ENCODE data around the gene HPGDS. TPM values are rescaled to one million over a fixed set of nuclear protein-coding genes. Genes with fewer than 3 reads are reported as not detected.
"Not testable (repeated sequence)": the region's sequence is repeated elsewhere in the genome, so short reads cannot be mapped to it uniquely, and the experiment has no call there.

HPGDS gene
- not detected in 2 replicates for total RNA-seq

DNA sequence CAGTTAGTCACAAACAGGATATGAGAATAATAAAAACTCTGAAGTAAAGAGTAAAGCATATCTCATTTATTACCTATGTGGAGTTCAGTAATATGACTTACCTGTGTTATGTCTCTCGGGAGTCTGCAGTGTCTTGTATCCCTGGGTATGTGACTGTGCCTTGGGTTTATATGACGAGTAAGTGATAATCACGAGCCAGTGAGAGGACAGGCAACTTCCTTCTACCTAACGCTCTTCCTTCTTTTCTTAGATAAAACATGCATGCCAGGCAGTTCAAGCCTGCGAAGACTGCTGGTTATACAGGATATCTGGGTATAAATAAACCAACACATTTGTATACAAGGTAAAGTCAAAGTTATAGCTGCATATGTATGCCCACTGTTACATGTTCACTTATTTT lies at the start of gene HPGDS:
Gene HPGDS (minus strand): TSS at position 143 of the 400 bp plus-strand sequence. CDS start 8,207 bp downstream, outside the sequence.
- H3K36me3 ChIP-seq (ENCODE audit: control insufficient read depth, insufficient read depth, low read length) = no peaks in the 10 kb centered on the region
- TF ChIP-seq, protein P1, sequence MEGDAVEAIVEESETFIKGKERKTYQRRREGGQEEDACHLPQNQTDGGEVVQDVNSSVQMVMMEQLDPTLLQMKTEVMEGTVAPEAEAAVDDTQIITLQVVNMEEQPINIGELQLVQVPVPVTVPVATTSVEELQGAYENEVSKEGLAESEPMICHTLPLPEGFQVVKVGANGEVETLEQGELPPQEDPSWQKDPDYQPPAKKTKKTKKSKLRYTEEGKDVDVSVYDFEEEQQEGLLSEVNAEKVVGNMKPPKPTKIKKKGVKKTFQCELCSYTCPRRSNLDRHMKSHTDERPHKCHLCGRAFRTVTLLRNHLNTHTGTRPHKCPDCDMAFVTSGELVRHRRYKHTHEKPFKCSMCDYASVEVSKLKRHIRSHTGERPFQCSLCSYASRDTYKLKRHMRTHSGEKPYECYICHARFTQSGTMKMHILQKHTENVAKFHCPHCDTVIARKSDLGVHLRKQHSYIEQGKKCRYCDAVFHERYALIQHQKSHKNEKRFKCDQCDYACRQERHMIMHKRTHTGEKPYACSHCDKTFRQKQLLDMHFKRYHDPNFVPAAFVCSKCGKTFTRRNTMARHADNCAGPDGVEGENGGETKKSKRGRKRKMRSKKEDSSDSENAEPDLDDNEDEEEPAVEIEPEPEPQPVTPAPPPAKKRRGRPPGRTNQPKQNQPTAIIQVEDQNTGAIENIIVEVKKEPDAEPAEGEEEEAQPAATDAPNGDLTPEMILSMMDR (IDR thresholded peaks at IDR 0.05; ENCODE audit: insufficient read depth, low read length, severe bottlenecking) = no peak
- no peak within 1 kb of the TSS for H3K4me3 ChIP-seq (ENCODE audit: low read depth, low read length)
- no peaks in the 10 kb centered on the region for H3K27me3 ChIP-seq (ENCODE audit: control insufficient read depth, insufficient read depth, low read length)
- peak; percentile 36 for FAIRE-seq
- no peak for DNase-seq (ENCODE audit: low read depth)

DNA sequence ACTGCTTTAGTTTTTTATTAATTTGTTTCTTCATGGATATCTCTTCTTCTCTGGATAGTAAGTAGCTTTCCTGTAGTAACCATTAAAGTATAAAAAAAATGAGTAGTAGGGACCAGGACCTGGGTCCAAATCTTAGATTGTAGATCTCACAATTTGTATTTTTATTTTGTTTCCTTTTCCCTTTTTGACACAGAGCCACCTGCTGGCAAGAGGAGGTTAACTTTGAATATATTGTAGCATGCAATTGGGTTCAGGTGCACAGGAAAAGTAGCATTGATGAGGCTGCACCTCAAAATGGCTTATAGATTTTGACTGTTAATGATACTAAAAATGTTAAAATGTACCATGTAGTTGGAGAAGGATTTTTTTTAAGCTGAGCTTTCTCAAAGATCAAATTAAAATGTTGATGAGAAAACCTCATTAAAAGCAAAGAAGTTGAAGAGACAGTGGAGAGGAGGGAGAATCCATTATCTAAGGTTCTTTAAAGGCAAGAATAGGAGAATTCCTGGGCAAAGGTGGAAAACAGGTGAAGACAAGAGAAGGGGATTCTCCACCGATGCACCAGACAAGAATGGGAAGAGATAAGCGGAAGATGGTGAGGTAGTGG lies 48.3 kb upstream of the HPGDS start:
- no peak for FAIRE-seq
- Histone ChIP-seq H3K4me3 (ENCODE audit: low read depth, low read length) (no peak overlapping the region), H3K36me3 (ENCODE audit: control insufficient read depth, insufficient read depth, low read length) (no peaks in the 10 kb centered on the region), H3K27me3 (ENCODE audit: control insufficient read depth, insufficient read depth, low read length) (no peaks in the 10 kb centered on the region)
- TF ChIP-seq, protein P1 (IDR thresholded peaks at IDR 0.05; ENCODE audit: insufficient read depth, low read length, severe bottlenecking) = peak; percentile 43
- DNase-seq (ENCODE audit: low read depth) = no peak

DNA sequence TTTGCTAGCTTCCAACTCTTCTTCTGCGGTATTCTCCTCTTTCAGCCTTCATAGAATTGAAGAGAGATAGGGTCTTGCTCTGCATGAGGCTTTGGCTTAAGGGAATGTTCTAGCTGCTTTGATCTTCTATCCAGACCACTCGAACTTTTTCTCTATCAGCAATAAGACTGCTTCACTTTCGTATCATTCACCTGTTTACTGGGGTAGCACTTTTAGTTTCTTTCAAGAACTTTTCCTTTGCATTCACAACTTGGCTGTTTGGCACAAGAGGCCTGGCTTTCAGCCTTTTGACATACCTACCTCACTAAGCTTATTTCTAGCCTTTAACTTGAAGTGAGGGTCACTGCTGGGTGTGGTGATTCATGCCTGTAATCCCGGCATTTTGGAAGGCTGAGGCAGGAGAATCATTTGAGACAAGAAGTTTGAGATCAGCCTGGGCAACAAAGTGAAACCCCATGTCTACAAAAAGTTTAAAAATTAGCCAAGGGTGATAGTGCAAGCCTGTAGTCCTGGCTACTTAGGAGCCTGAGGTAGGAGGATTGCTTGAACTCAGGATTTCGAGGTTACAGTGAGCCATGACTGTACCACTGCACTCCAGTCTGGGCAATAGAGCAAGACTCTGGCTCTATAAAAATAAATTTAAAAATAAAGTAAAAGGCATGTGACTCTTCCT lies 47.1 kb upstream of the HPGDS start:
- FAIRE-seq = no peak
- no peak overlapping the region for H3K4me3 ChIP-seq (ENCODE audit: low read depth, low read length)
- no peaks in the 10 kb centered on the region for H3K27me3 ChIP-seq (ENCODE audit: control insufficient read depth, insufficient read depth, low read length)
- no peak for DNase-seq (ENCODE audit: low read depth)
- TF ChIP-seq, protein P1 (IDR thresholded peaks at IDR 0.05; ENCODE audit: insufficient read depth, low read length, severe bottlenecking) = no peak
- no peaks in the 10 kb centered on the region for H3K36me3 ChIP-seq (ENCODE audit: control insufficient read depth, insufficient read depth, low read length)

DNA sequence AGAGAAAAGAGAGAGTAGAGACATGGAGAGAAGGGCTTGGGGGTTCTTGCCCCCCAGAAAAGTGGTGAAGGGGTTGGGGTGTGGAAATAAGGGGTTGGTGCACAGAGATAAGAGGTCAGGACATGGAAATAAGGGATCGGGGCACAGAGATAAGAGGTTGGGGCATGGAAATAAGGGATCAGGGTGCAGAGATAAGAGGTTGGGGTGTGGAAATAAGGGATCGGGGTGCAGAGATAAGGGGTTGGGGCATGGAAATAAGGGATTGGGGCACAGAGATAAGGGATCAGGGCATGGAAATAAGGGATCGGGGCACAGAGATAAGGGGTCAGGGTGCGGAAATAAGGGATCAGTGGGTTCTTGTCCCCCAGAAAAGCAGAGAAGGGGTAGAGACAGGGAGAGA lies 45.3 kb upstream of the HPGDS start:
- not testable (repeated sequence) for H3K36me3 ChIP-seq (ENCODE audit: control insufficient read depth, insufficient read depth, low read length); DNase-seq (ENCODE audit: low read depth); H3K4me3 ChIP-seq (ENCODE audit: low read depth, low read length); H3K27me3 ChIP-seq (ENCODE audit: control insufficient read depth, insufficient read depth, low read length); FAIRE-seq

DNA sequence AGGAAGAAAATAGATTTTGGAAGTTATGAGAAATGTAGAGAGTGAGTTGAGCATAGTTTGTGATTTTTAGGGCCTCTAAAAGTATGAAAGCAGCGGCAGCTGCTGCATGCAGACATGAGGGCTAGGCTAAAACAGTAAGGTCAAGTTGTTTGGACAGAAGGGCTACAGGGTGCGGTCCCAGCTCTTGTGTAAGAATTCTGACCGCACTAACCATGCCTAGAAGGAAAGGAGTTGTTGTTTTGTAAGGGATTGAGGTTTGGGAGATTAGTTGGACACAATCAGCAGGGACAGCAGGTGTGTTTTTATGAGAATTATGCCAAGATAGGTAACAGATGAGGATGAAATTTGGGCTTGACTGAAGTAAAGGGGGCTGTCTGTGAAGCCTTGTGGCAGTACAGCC lies 42.8 kb upstream of the HPGDS start:
- H3K4me3 ChIP-seq (ENCODE audit: low read depth, low read length); DNase-seq (ENCODE audit: low read depth); FAIRE-seq; H3K27me3 ChIP-seq (ENCODE audit: control insufficient read depth, insufficient read depth, low read length); H3K36me3 ChIP-seq (ENCODE audit: control insufficient read depth, insufficient read depth, low read length): not testable (repeated sequence)

DNA sequence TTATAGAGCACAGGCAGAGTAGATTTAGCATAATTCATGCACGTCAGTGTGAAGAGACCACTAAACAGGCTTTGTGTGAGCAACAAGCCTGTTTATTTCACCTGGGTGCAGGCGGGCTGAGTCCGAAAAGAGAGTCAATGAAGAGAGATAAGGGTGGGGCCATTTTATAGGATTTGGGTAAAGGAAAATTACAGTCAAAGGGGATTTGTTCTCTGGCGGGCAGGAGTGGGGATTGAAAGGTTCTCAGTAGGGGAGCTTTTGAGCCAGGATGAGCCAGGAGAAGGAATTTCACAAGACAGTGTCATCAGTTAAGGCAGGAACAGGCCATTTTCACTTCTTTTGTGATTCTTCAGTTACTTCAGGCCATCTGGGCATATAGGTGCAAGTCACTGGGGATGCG lies 40.3 kb upstream of the HPGDS start:
- H3K4me3 ChIP-seq (ENCODE audit: low read depth, low read length); DNase-seq (ENCODE audit: low read depth); H3K36me3 ChIP-seq (ENCODE audit: control insufficient read depth, insufficient read depth, low read length); FAIRE-seq; H3K27me3 ChIP-seq (ENCODE audit: control insufficient read depth, insufficient read depth, low read length): not testable (repeated sequence)

DNA sequence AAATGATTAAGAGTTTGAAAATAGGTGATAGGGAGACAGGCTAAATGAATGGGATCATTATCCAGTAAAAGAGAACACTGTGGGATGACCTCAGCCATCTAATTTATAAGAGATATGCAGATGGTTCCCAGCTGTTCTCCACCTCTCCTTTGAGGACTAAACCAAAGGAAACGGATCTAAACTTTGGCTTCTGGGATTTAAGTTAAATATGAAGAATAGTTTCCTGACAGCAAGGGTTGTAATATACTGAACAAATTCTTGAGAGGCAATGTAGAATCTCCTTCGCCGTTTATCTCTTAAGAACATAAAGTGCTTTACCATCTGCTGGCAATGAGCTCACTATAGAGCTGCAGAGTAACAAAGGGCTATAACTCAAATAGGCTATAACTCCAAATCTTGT lies 35.4 kb upstream of the HPGDS start:
- DNase-seq (ENCODE audit: low read depth) (no peak), FAIRE-seq (no peak)
- Histone ChIP-seq H3K36me3 (ENCODE audit: control insufficient read depth, insufficient read depth, low read length) (no peaks in the 10 kb centered on the region), H3K4me3 (ENCODE audit: low read depth, low read length) (no peak overlapping the region), H3K27me3 (ENCODE audit: control insufficient read depth, insufficient read depth, low read length) (no peaks in the 10 kb centered on the region)
- TF ChIP-seq, protein P1 (IDR thresholded peaks at IDR 0.05; ENCODE audit: insufficient read depth, low read length, severe bottlenecking) = no peak

Measured in bronchial epithelial cell (primary cell).